HG03565 (cell line): Measurements from ENCODE around the gene SCAF11.

ENCODE experiments used
- ATAC-seq: cut with Tn5 transposase; IDR thresholded peaks from one replicate; pipeline ENCODE4 v1.9.1; 2021; ENCODE audit warnings: mild to moderate bottlenecking, moderate library complexity; ENCODE audit not compliant: unreplicated experiment

SCAF11 gene

GRCh38 chr12:45986641-45987339 lies 3.6 kb downstream of the SCAF11 start:
- no peak for ATAC-seq

- no peak for ATAC-seq
Observed at GRCh38 chr12:45981075-45981837, 9.1 kb downstream of the SCAF11 start.

GRCh38 chr12:45980540-45980939 lies 9.8 kb downstream of the SCAF11 start:
- no peak for ATAC-seq

GRCh38 chr12:45978108-45978507 lies 12.3 kb downstream of the SCAF11 start:
- ATAC-seq: no peak

- no peak for ATAC-seq
Observed at GRCh38 chr12:45977620-45978019, 12.8 kb downstream of the SCAF11 start.

GRCh38 chr12:45975506-45975905 lies 14.9 kb downstream of the SCAF11 start:
- no peak for ATAC-seq

- no peak for ATAC-seq
Observed at GRCh38 chr12:45974883-45975282, 15.5 kb downstream of the SCAF11 start.

- no peak for ATAC-seq
Observed at GRCh38 chr12:45974171-45974719, 16.1 kb downstream of the SCAF11 start.

- ATAC-seq: no peak
Observed at GRCh38 chr12:45973526-45973925, 16.8 kb downstream of the SCAF11 start.

- no peak for ATAC-seq
Observed at GRCh38 chr12:45970391-45970790, 20.0 kb downstream of the SCAF11 start.

- ATAC-seq: no peak
Observed at GRCh38 chr12:45969084-45969483, 21.3 kb downstream of the SCAF11 start.

- ATAC-seq: no peak
Observed at GRCh38 chr12:45966486-45966885, 23.9 kb downstream of the SCAF11 start.

GRCh38 chr12:45962553-45963325 lies 27.6 kb downstream of the SCAF11 start:
- ATAC-seq: no peak

- ATAC-seq: no peak
Observed at GRCh38 chr12:45959728-45960127, 30.6 kb downstream of the SCAF11 start.

GRCh38 chr12:45959025-45959424 lies 31.3 kb downstream of the SCAF11 start:
- ATAC-seq: no peak

- ATAC-seq: no peak
Observed at GRCh38 chr12:45948546-45948945, 41.8 kb downstream of the SCAF11 start.

- ATAC-seq: no peak
Observed at GRCh38 chr12:45946435-45946834, 43.9 kb downstream of the SCAF11 start.

- no peak for ATAC-seq
Observed at GRCh38 chr12:45944771-45945170, 45.6 kb downstream of the SCAF11 start.

GRCh38 chr12:45939759-45940158 lies 50.6 kb downstream of the SCAF11 start:
- no peak for ATAC-seq

- no peak for ATAC-seq
Observed at GRCh38 chr12:45938566-45938965, 51.8 kb downstream of the SCAF11 start.

GRCh38 chr12:45934956-45935355 lies 55.4 kb downstream of the SCAF11 start:
- no peak for ATAC-seq
